OCI-LY1 (cell line): ENCODE results near the gene FAXC.

Experiments used
- H2AFZ ChIP-seq: fragments of 200-600 bp; sonication (generic), shearing (Covaris generic); 2 replicates; pipeline ENCODE4 v1.6.0; 2014; ENCODE audit warnings: antibody characterized with exemption, mild to moderate bottlenecking, low read length
- H3F3A ChIP-seq: fragments of 200-600 bp; sonication (generic), shearing (Covaris generic); 2 replicates; pipeline ENCODE4 v1.6.0; 2014; ENCODE audit warnings: mild to moderate bottlenecking, antibody characterized with exemption, low read length, moderate library complexity; ENCODE audit not compliant: insufficient read depth
- H3K27ac ChIP-seq: fragments of 200-600 bp; sonication (generic); 2 replicates; pipeline ENCODE4 v1.5.1; 2014; ENCODE audit warnings: low read length, mixed run types, mild to moderate bottlenecking, low read depth; ENCODE audit not compliant: poor library complexity, severe bottlenecking
- H3K27me3 ChIP-seq: fragments of 200-600 bp; sonication (generic); 2 replicates; pipeline ENCODE4 v1.6.0; 2014; ENCODE audit warnings: antibody characterized with exemption, mild to moderate bottlenecking, low read length, moderate library complexity; ENCODE audit not compliant: insufficient read depth
- H3K36me3 ChIP-seq: fragments of 200-600 bp; sonication (generic); 2 replicates; pipeline ENCODE4 v1.6.1; 2014; ENCODE audit warnings: mild to moderate bottlenecking, antibody characterized with exemption, low read length, moderate library complexity, mixed read lengths; ENCODE audit not compliant: insufficient read depth
- H3K4me1 ChIP-seq: fragments of 200-600 bp; sonication (generic); 2 replicates; pipeline ENCODE4 v1.5.1; 2014; ENCODE audit warnings: mild to moderate bottlenecking, low read length, moderate library complexity; ENCODE audit not compliant: insufficient read depth, severe bottlenecking
- H3K4me2 ChIP-seq: fragments of 200-600 bp; sonication (generic), shearing (Covaris generic); 2 replicates; pipeline ENCODE4 v1.6.1; 2014; ENCODE audit warnings: low read length
- H3K4me3 ChIP-seq: fragments of 200-600 bp; sonication (generic); 2 replicates; pipeline ENCODE4 v1.5.1; 2014; ENCODE audit warnings: low read length, low read depth, mild to moderate bottlenecking, mixed read lengths; ENCODE audit not compliant: poor library complexity, severe bottlenecking
- H3K79me2 ChIP-seq: fragments of 200-600 bp; shearing (Covaris generic); 2 replicates; pipeline ENCODE4 v1.6.1; 2016; ENCODE audit warnings: mixed run types, low read length, mixed read lengths; ENCODE audit not compliant: insufficient read depth
- H3K9ac ChIP-seq: fragments of 200-600 bp; sonication (generic), shearing (Covaris generic); 2 replicates; pipeline ENCODE4 v1.6.1; 2014; ENCODE audit warnings: mild to moderate bottlenecking, low read length, mixed read lengths
- H3K9me2 ChIP-seq: fragments of 200-600 bp; sonication (generic), shearing (Covaris generic); 2 replicates; pipeline ENCODE4 v1.6.1; 2014; ENCODE audit warnings: low read depth, mild to moderate bottlenecking, low read length, mixed read lengths
- H3K9me3 ChIP-seq: fragments of 200-600 bp; shearing (Covaris generic); 2 replicates; pipeline ENCODE4 v1.6.1; 2014; ENCODE audit warnings: low read length, mixed read lengths
- H4K20me1 ChIP-seq: fragments of 200-600 bp; sonication (generic), shearing (Covaris generic); 2 replicates; pipeline ENCODE4 v1.6.0; 2016; ENCODE audit warnings: mild to moderate bottlenecking, low read length; ENCODE audit not compliant: insufficient read depth
- CTCF ChIP-seq: fragments of 200-600 bp; sonication (generic), shearing (Covaris generic); IDR thresholded peaks from 2 replicates; pipeline ENCODE4 v1.5.1; 2017; ENCODE audit warnings: mild to moderate bottlenecking, antibody characterized with exemption, low read length, moderate library complexity, mixed read lengths
- EZH2 ChIP-seq: fragments of 200-600 bp; sonication (generic), shearing (Covaris generic); IDR thresholded peaks from 2 replicates; pipeline ENCODE4 v1.8.0; 2017; ENCODE audit warnings: borderline replicate concordance, mixed run types, mild to moderate bottlenecking, antibody characterized with exemption, low read length, moderate library complexity, mixed read lengths

The FAXC gene

GRCh38 chr6:99378636-99379035, 29.2 kb upstream of the FAXC start:
- no peaks in the 10 kb centered on the region for H3K4me1 ChIP-seq
- no peaks in the 10 kb centered on the region for H3F3A ChIP-seq
- H3K9ac ChIP-seq = no peak overlapping the region
- no peak for TF ChIP-seq CTCF
- no peaks in the 10 kb centered on the region for H3K9me2 ChIP-seq
- no peak overlapping the region for H3K27ac ChIP-seq
- no peaks in the 10 kb centered on the region for H3K9me3 ChIP-seq
- H4K20me1 ChIP-seq = no peaks in the 10 kb centered on the region
- no peak overlapping the region for H3K4me2 ChIP-seq
- no peaks in the 10 kb centered on the region for H3K27me3 ChIP-seq
- no peak overlapping the region for H3K4me3 ChIP-seq
- peaks cover 5% of the 10 kb centered on the region; the same call in 1 of the 2 replicates for H3K79me2 ChIP-seq
- no peak overlapping the region for H2AFZ ChIP-seq
- no peaks in the 10 kb centered on the region for H3K36me3 ChIP-seq

GRCh38 chr6:99369533-99369932, 20.1 kb upstream of the FAXC start:
- H3K9me2 ChIP-seq = no peaks in the 10 kb centered on the region
- no peaks in the 10 kb centered on the region for H3K9me3 ChIP-seq
- H3K27me3 ChIP-seq = no peaks in the 10 kb centered on the region
- H3K9ac ChIP-seq = no peak overlapping the region
- no peaks in the 10 kb centered on the region for H3K79me2 ChIP-seq
- H2AFZ ChIP-seq = no peak overlapping the region
- no peak for TF ChIP-seq EZH2
- no peak for TF ChIP-seq CTCF
- H3K4me3 ChIP-seq = no peak overlapping the region
- H4K20me1 ChIP-seq = no peaks in the 10 kb centered on the region
- no peaks in the 10 kb centered on the region for H3F3A ChIP-seq
- H3K36me3 ChIP-seq = no peaks in the 10 kb centered on the region
- H3K4me2 ChIP-seq = no peak overlapping the region
- H3K27ac ChIP-seq = no peak overlapping the region
- H3K4me1 ChIP-seq = no peaks in the 10 kb centered on the region

- TF ChIP-seq EZH2 (no peak), CTCF (no peak)
- Histone ChIP-seq H4K20me1 (no peaks in the 10 kb centered on the region), H3K27me3 (no peaks in the 10 kb centered on the region), H3K4me1 (no peaks in the 10 kb centered on the region), H3K4me3 (no peak overlapping the region), H3F3A (no peaks in the 10 kb centered on the region), H3K4me2 (no peak overlapping the region), H3K79me2 (no peaks in the 10 kb centered on the region), H2AFZ (no peak overlapping the region), H3K9me3 (no peaks in the 10 kb centered on the region), H3K36me3 (no peaks in the 10 kb centered on the region), H3K9ac (no peak overlapping the region), H3K9me2 (no peaks in the 10 kb centered on the region), H3K27ac (no peak overlapping the region)
These were observed 17.4 kb upstream of the FAXC start for GRCh38 chr6:99366852-99367251.
